K562 (cell line): ENCODE results near the gene ARHGAP12. TPM values are rescaled to one million over a fixed set of nuclear protein-coding genes. Genes with fewer than 3 reads are reported as not detected.

Experiments
- ARHGAP35 ChIP-seq: fragments of 450-650 bp; IDR thresholded peaks from 2 replicates; pipeline ENCODE4 v1.6.1; 2018; ENCODE audit not compliant: partially characterized antibody
- BHLHE40 ChIP-seq: IDR thresholded peaks from 2 replicates; pipeline ENCODE4 v1.6.1; 2011; ENCODE audit warnings: low read length, improper control_type of control experiment
- CTBP1 ChIP-seq: fragments of 450-650 bp; IDR thresholded peaks from 2 replicates; pipeline ENCODE4 v1.6.1; 2016; ENCODE audit warnings: borderline replicate concordance
- E2F1 ChIP-seq: sonication (generic); formaldehyde crosslinking; IDR thresholded peaks from 2 replicates; pipeline ENCODE4 v1.8.1; 2023; ENCODE audit warnings: mild to moderate bottlenecking, missing genetic modification reagents, moderate library complexity
- GABPA ChIP-seq: fragments of 200-800 bp; sonication (Bioruptor generic); conservative IDR thresholded peaks from 2 replicates; pipeline ENCODE4 v1.6.1; 2016; ENCODE audit warnings: low read depth, missing genetic modification characterization, missing compliant biosample characterization
- MAZ ChIP-seq, 2 experiments: fragments of 450-650 bp in 1 of 2; sonication (generic) in 1 of 2; formaldehyde crosslinking; IDR thresholded peaks in 1 of 2; conservative IDR thresholded peaks in 1 of 2; 2 replicates each; pipeline versions ENCODE4 v1.4.0 to v1.5.0; 2020; ENCODE audit warnings: mild to moderate bottlenecking in 1 of 2, missing genetic modification reagents in 1 of 2
- MCM3 ChIP-seq: fragments of 450-650 bp; IDR thresholded peaks from 2 replicates; pipeline ENCODE4 v1.6.1; 2016
- MGA ChIP-seq: fragments of 450-650 bp; IDR thresholded peaks from 2 replicates; pipeline ENCODE4 v1.6.1; 2016; ENCODE audit warnings: mild to moderate bottlenecking, moderate library complexity
- MYC ChIP-seq, 2 experiments: fragments of 250-450 bp in 1 of 2; sonication (Bioruptor Pico) in 1 of 2; IDR thresholded peaks; 2 replicates each; pipeline versions ENCODE4 v1.5.1 to v1.6.1; 2012 to 2021; ENCODE audit warnings: low read depth in 2 of 2, borderline replicate concordance in 1 of 2, improper control_type of control experiment in 1 of 2, low read length in 1 of 2, mild to moderate bottlenecking in 1 of 2, moderate library complexity in 1 of 2
- PTBP1 ChIP-seq: fragments of 200-400 bp; formaldehyde crosslinking; IDR thresholded peaks from 2 replicates; pipeline ENCODE4 v1.6.1; 2017; ENCODE audit warnings: low read depth, low read length
- RHOXF2B ChIP-seq: fragments of 250-450 bp; sonication (Bioruptor Pico); conservative IDR thresholded peaks from 2 replicates; pipeline ENCODE4 v1.5.1; 2021
- SAP30 ChIP-seq: fragments of 200-600 bp; sonication (generic); IDR thresholded peaks from 2 replicates; pipeline ENCODE4 v1.6.1; 2012; ENCODE audit warnings: borderline replicate concordance, low read depth, mild to moderate bottlenecking, moderate library complexity, low read length, control low read depth, inconsistent platforms; ENCODE audit not compliant: insufficient read depth, poor library complexity, severe bottlenecking
- SRSF9 ChIP-seq: fragments of 200-400 bp; formaldehyde crosslinking; IDR thresholded peaks from 2 replicates; pipeline ENCODE4 v1.6.1; 2017; ENCODE audit warnings: low read depth, low read length, borderline replicate concordance
- ZBTB7A ChIP-seq: IDR thresholded peaks from 2 replicates; pipeline ENCODE4 v1.6.1; 2011; ENCODE audit warnings: low read depth, mild to moderate bottlenecking, low read length, moderate library complexity, borderline replicate concordance; ENCODE audit not compliant: control insufficient read depth
- polyA plus RNA-seq, 8 experiments: library from polyadenylated mRNA; depleted of rRNA in 4 of 8; stranded (reverse) in 5 of 8; unstranded in 3 of 8; fragments of >200 nt; fragmentation: Nextera tagmentation in 2 of 8; fragmentation: Illumina TruSeq in 1 of 8; extraction: Ambion mirVana in 2 of 8; extraction: Trizol in 1 of 8; gene quantifications; 2 replicates each; pipeline versions ENCODE4 v1.2.1 to v1.2.3, GENCODE V29; 2011 to 2014; ENCODE audit warnings: inconsistent platforms in 1 of 8, missing spikeins in 1 of 8
- total RNA-seq, 7 experiments: library from RNA; depleted of rRNA in 6 of 7; stranded (reverse); fragments of >200 nt in 6 of 7; fragmentation: Illumina TruSeq in 2 of 7; extraction: Trizol in 2 of 7; gene quantifications; 2 replicates each; pipeline versions ENCODE4 v1.2.1 to v1.2.3, GENCODE V29; 2011 to 2021; ENCODE audit warnings: low replicate concordance in 1 of 7

The ARHGAP12 gene
- total and polyA plus RNA-seq, 9 of the 15 experiments (the other 6 are each of a cell fraction or from before 2014, with no cell fraction given): 4.4 to 18.7 (median 10.1) TPM

GRCh38 chr10:31929261-31930022 lies 811 bp upstream of the ARHGAP12 start (continued):
- no peak for TF ChIP-seq PTBP1
- peak; percentile 35; the same call in 1 of the 2 replicates for TF ChIP-seq CTBP1
- no peak for TF ChIP-seq SRSF9
- TF ChIP-seq RHOXF2B: 0 out of 2 replicates have a peak, but pooled peaks have one; percentile 8
- peak; percentile 51 for TF ChIP-seq BHLHE40
- TF ChIP-seq SAP30: peak; percentile 68
- no peak for TF ChIP-seq ARHGAP35
- TF ChIP-seq GABPA (tag): 0 out of 2 replicates have a peak, but pooled peaks have one; percentile 29
- no peak for TF ChIP-seq MCM3
- peak; percentile 30; the same call in 1 of the 2 replicates for TF ChIP-seq MYC (IDR thresholded peaks at IDR 0.05; ENCODE audit: low read depth, low read length)
- no peak for TF ChIP-seq MYC (CRISPR knock-in tag; IDR thresholded peaks at IDR 0.05; ENCODE audit: borderline replicate concordance, low read depth)
- TF ChIP-seq E2F1: peak; percentile 50; the same call in 1 of the 2 replicates
- no peak; the same call in 1 of the 2 replicates for TF ChIP-seq ZBTB7A
- TF ChIP-seq MAZ (CRISPR knock-in tag; conservative IDR thresholded peaks at IDR 0.05 in 1 of 2, IDR thresholded peaks at IDR 0.05 in 1 of 2): peak in 1 of 2 experiments; percentile 27; a peak in 1 of 4 replicates
- TF ChIP-seq MGA: peak; percentile 26; the same call in 1 of the 2 replicates
